ENCODE results near the gene CCDC194. TPM values are rescaled to one million over a fixed set of nuclear protein-coding genes. Genes with fewer than 3 reads are reported as not detected.

CCDC194 gene
- total and polyA plus RNA-seq, 8 donors: 0.17 to 1.4 (median 0.27) TPM; not detected in 3

DNA sequence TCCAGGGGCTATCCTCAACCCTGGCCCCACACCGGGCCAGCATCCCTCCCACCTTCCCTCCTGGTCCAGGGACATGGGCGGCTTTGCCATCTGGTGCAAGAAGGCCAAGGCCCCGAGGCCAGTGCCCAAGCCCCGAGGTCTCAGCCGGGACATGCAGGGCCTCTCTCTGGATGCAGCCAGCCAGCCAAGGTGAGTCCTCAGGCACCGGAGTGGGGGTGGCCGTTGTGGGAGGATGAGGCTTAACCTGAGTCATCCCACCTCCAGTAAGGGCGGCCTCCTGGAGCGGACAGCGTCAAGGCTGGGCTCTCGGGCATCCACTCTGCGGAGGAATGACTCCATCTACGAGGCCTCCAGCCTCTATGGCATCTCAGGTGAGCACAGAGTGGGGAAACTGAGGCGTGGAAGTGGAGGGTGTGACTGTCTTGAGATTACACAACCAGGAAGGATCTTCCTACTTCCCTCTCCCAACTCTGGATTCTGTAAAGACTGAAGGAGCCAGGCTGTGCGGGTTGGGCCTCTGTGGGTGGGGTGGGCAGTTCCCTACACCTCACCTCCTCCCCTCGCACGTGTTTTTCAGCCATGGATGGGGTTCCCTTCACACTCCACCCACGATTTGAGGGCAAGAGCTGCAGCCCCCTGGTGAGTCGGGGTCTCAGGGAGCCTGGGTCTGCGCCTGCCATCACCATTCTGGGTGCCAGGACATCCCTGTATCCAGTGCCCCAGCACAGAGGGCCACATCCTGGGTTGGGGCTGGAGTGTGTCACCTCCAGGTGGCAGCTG lies 29.6 kb upstream of the CCDC194 start:
- Histone ChIP-seq H3K9me3 (no peaks in the 10 kb centered on the region), H3K4me3 (no peak overlapping the region), H3K4me1 (peaks cover 5 to 13% of the 10 kb centered on the region in 2 donors), H3K27ac (no peak overlapping the region), H3K36me3 (peaks cover 0 to 10% of the 10 kb centered on the region in 2 donors), H3K27me3 (no peaks in the 10 kb centered on the region)
- DNase-seq: peak in 1 of 4 donors; percentile 78
- intact Hi-C loops (cut with DNase I): no loop called here
- ATAC-seq: no peak
- TF ChIP-seq, protein P1, sequence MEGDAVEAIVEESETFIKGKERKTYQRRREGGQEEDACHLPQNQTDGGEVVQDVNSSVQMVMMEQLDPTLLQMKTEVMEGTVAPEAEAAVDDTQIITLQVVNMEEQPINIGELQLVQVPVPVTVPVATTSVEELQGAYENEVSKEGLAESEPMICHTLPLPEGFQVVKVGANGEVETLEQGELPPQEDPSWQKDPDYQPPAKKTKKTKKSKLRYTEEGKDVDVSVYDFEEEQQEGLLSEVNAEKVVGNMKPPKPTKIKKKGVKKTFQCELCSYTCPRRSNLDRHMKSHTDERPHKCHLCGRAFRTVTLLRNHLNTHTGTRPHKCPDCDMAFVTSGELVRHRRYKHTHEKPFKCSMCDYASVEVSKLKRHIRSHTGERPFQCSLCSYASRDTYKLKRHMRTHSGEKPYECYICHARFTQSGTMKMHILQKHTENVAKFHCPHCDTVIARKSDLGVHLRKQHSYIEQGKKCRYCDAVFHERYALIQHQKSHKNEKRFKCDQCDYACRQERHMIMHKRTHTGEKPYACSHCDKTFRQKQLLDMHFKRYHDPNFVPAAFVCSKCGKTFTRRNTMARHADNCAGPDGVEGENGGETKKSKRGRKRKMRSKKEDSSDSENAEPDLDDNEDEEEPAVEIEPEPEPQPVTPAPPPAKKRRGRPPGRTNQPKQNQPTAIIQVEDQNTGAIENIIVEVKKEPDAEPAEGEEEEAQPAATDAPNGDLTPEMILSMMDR (IDR thresholded peaks at IDR 0.05): no peak

DNA sequence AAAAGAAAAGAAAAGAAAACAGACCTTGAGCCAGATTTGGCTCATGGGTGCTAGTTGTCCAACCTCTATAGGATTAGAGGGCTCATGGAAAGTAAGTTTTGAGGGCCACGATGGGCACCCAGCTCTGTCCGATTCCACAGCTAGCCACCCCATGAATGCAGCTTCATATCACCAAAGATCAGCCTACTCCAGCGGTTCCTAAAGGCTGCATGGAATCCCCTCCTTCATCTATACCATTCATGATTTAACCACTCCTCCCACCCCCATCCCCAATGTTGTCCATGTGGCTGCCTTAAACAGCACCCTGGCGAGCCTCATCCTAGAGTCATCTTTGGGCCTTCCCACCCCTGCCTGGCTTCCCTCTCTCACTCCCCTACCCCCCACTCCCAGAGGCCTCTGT lies 27.9 kb upstream of the CCDC194 start:
- intact Hi-C loops (cut with DNase I): no loop called here
- TF ChIP-seq, protein P1 (IDR thresholded peaks at IDR 0.05): no peak
- ATAC-seq: no peak

DNA sequence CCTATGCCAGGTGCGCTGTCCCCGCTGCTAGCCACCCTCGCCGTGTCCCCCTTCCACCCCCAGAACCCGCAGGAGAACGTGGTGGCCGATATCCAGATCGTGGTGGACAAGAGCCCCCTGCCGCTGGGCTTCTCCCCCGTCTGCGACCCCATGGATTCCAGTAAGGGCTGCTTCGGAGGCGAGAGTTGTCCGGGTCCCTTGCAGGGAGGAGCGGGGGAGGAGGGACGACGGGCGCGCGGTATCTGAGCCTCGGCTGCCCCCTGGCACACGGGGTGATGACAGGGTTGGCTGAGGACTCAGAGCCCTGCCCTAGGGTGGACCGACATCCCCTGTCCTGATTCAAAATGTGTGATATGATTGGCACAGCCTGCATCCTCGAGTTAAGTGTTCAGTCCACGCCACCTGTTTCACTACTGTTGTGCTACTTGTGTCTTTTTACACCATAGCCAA lies 26.5 kb upstream of the CCDC194 start:
- Histone ChIP-seq H3K27ac (peak overlapping the region; percentile 57 to 85), H3K36me3 (peaks cover 0 to 13% of the 10 kb centered on the region in 2 donors), H3K4me3 (peak overlapping the region; percentile 79 to 84), H3K4me1 (peaks cover 5 to 13% of the 10 kb centered on the region in 2 donors), H3K9me3 (no peaks in the 10 kb centered on the region), H3K27me3 (no peaks in the 10 kb centered on the region)
- TF ChIP-seq, protein P1 (IDR thresholded peaks at IDR 0.05): no peak
- peak in 3 of 4 donors; percentile 35 to 82 (median 48) for DNase-seq
- ATAC-seq: peak; percentile 49
- intact Hi-C loops (cut with DNase I): no loop called here

More for the DNA sequence above, 27.9 kb upstream of the CCDC194 start:
- peaks cover 0 to 10% of the 10 kb centered on the region in 2 donors for H3K36me3 ChIP-seq
- H3K4me1 ChIP-seq: peaks cover 5 to 13% of the 10 kb centered on the region in 2 donors
- H3K27me3 ChIP-seq: no peaks in the 10 kb centered on the region
- H3K9me3 ChIP-seq: no peaks in the 10 kb centered on the region
- DNase-seq: peak in 1 of 4 donors; percentile 24
- no peak overlapping the region for H3K4me3 ChIP-seq
- H3K27ac ChIP-seq: no peak overlapping the region

DNA sequence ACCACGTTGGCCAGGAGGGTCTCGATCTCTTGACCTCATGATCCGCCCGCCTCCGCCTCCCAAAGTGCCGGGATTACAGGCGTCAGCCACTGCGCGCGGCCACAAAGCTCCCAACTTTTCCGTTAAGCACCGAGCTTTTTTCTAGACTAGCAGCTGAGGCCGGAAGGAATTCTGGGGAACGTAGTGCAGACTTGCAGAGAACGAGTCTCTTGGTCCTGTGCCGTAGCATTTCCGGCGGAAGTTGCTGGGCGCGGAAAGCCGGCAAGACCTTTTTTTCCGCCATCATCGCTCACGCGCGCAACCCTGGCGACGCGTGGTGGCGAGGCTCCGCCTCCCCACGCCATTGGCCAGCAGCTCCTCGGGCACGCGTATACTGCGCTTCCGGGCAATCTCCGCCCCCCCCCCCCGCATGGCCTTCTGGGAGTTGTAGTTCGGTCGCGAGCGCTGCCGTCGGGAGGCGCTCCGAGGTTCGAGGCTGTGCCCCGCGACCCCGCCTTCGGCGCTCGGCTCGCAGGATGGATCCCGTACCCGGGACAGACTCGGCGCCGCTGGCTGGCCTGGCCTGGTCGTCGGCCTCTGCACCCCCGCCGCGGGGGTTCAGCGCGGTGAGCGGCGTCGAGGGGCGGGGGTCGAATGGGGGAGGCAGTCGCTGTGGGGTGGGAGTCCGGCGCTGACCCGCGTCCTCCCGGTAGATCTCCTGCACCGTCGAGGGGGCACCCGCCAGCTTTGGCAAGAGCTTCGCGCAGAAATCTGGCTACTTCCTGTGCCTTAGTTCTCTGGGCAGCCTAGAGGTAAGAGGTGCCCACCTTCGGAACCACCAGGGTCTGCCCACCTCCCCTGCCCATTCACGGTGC lies 25.9 kb upstream of the CCDC194 start, which contains the start of gene MVB12A:
Gene MVB12A (plus strand): TSS at position 427 of the 854 bp plus-strand sequence. CDS start 89 bp downstream, at position 516.
- Histone ChIP-seq H3K4me1 (peaks cover 5 to 13% of the 10 kb centered on the region in 2 donors), H3K36me3 (peaks cover 0 to 18% of the 10 kb centered on the region in 2 donors), H3K27ac (peak within 1 kb of the TSS; percentile 85 to 87), H3K4me3 (peak within 1 kb of the TSS; percentile 79 to 84), H3K9me3 (no peaks in the 10 kb centered on the region), H3K27me3 (no peaks in the 10 kb centered on the region)
- TF ChIP-seq, protein P1 (IDR thresholded peaks at IDR 0.05): peak in 1 of 2 donors; percentile 11
- DNase-seq (peak; percentile 98 to 100 (median 99)), ATAC-seq (peak; percentile 99)
- intact Hi-C loops (cut with DNase I): no loop called here

Measured in left lung (tissue), 10 donors.